GM18498 (cell line): ENCODE data around the gene BCL7A.
"Not testable (repeated sequence)": the region's sequence is repeated elsewhere in the genome, so short reads cannot be mapped to it uniquely, and the experiment has no call there.

Source experiments
- ATAC-seq: cut with Tn5 transposase; IDR thresholded peaks from one replicate; pipeline ENCODE4 v1.9.1; 2021; ENCODE audit warnings: mild to moderate bottlenecking, moderate library complexity; ENCODE audit not compliant: unreplicated experiment

The BCL7A gene

GRCh38 chr12:122090759-122091515 lies 69.3 kb downstream of the BCL7A start:
- ATAC-seq, result no peak

DNA sequence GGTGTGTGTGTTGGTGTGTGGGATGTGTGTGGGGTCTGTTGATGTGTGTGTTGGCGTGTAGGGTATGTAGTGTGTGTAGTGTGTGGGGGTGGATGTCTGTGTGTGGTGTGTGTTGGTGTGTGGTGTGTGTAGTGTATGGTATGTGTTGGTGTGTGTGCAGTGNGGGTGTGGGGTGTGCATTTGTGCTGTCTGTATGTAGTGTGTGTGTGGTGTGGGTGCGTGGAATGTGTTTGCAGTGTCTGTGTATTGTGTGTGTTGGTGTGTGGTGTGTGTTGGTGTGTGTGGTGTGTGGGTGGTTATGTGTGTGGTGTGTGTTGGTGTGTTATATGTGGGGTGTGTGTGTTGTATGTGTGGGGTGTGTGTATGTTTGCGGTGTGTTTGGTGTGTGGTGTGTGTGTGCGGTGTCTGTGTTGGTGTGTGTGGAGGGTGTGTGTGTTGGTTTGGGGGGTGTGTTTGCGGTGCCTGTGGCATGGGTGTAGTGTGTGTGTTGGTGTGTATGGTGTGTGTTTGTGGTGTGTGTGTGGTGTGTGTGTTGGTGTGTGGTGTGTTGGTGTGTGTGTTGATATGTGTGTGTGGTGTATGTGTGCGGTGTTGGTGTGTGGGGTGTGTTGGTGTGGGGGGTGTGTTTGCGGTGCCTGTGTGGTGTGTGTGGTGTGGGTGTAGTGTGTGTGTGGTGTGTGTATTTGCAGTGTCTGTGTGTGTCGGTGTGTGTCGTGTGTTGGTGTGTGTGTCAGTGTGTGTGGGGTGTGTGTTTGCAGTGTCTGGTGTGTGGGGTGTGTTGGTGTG lies 71.6 kb downstream of the BCL7A start:
- no peak for ATAC-seq

GRCh38 chr12:122094137-122094734 lies 72.6 kb downstream of the BCL7A start:
- ATAC-seq, result no peak

- ATAC-seq, result no peak
These were observed 73.3 kb downstream of the BCL7A start for GRCh38 chr12:122094735-122095631.

DNA sequence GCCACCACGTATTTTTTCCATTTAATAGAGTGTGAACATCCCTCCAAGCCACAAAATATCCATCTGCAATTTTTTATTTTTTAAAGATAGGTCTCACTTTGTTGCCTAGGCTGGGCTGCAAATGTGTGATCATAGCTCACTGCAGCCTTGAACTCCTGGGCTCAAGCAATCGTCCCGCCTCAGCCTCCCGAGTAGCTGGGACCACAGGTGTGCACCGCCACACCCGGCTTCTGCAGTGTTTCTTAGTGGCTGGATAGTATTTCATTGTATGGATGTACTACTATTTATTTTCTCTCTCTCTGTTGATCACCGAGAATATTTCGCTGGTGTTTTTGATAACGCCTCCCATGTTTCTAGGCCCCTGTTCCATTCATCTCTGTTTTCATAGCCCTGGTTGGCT lies 74.3 kb downstream of the BCL7A start:
- ATAC-seq, result no peak

DNA sequence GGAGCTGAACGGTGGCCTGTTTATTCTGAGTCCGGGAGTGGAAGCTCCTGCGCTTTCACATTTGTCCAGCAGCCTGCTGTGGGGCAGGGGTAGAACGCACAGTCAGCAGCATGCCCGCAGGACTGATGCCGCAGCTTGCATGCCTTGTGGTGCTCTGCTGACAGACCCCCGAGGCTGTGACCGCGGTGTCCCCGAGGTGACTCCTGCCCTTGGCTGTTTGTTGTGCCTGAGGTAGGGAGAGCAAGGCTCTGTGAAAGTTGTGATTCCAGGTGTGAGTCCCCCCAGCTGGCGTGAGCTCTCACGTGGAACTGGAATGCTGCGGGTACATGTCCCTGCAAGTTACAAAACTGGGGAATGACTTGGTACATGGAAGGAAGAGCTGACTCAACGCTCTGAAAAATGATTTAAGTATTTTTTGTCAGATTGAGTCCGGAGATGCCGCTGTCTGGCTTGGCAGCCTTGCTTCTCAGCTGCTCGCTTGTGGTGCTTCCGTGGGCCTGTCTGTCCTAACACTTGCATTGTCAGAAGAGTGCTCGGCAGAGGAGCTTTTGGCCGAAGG lies 75.0 kb downstream of the BCL7A start:
- no peak for ATAC-seq

GRCh38 chr12:122097584-122097926 lies 75.9 kb downstream of the BCL7A start:
- no peak for ATAC-seq

DNA sequence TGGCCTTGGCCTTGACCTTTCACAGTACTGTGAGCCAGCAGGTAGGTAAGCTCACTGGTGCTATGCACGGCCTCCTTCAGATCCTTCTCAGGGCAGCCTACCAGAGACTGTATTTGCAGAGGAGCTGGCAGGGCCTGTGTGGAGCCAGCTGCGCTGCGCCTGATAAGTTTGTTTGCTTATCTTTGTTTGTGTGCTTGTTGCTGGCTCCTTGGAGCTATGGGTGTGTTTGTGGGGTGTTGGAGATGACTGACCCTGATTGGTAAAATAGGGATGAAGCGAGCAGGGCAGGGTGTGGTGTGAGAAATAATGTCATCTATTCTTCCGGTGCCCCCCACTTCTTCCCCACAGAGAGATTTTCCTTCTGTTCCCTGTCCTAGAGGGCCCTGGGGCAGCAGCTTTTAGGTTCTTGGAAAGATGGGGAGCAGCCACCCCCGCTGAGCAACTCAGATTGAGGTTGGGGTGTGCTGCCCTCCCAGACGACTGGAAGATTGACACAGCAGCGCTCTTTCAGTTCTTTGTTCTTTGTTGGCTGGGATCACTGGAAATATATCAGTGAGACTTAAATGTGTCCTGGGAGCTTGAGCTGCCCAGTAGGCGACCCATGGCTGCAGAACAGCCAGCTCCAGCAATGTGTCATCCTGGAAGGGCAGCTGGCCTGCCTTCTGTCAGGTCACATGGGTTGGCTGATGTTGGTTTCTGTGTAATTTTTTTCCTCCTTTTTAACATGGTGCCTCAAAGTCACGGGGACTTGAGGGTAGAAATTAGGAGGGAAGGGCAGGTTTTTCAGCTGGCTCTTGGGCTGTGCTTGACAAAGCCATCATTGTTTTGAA lies 76.5 kb downstream of the BCL7A start:
- no peak for ATAC-seq

DNA sequence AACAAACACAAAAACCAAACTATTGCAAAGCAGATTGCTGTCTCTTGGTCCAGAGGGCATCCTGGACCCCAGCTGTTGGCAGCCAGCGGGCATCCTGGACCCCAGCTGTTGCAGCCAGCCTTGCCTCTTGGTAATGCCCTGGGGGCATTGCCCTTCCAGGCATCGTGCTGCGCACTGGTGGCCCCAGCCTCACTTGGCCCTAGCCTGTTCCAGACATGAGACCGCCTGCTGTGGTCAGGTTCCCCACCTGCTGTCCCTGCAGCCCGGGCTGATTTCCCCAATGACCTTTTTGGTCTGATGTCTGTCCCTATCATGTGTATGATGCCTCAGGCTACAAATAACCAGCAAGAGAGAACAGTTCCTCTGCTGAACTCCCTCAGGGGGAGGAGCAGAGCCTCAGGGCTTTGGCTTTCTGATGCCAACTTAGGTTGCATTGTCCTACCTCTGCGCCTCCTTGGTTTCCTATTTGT lies 77.6 kb downstream of the BCL7A start:
- no peak for ATAC-seq

- ATAC-seq, result no peak
These were observed 78.2 kb downstream of the BCL7A start for GRCh38 chr12:122099856-122100255.

- ATAC-seq, result no peak
These were observed 78.9 kb downstream of the BCL7A start for GRCh38 chr12:122100568-122100967.

- ATAC-seq, result no peak
These were observed 80.6 kb downstream of the BCL7A start for GRCh38 chr12:122102331-122102730.

DNA sequence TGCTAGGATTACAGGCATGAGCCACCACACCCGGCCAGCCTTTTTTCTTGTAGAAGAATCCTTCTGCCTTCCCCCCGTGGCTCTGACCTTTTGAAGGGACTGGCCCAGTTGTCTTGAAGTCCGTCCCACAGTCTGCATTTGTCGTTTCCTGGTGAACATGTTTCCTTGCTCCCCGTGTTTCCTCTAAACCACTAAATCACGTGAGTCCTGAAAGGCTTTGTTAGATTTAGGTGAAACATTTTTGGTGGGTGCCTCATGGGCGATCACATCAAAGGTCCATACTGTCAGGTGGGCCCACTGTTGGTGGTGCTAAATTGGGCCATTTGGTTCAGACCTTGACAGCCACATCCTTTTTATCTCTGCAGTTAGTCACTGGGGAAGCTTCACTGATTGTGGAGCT lies 83.2 kb downstream of the BCL7A start:
- ATAC-seq, result no peak

DNA sequence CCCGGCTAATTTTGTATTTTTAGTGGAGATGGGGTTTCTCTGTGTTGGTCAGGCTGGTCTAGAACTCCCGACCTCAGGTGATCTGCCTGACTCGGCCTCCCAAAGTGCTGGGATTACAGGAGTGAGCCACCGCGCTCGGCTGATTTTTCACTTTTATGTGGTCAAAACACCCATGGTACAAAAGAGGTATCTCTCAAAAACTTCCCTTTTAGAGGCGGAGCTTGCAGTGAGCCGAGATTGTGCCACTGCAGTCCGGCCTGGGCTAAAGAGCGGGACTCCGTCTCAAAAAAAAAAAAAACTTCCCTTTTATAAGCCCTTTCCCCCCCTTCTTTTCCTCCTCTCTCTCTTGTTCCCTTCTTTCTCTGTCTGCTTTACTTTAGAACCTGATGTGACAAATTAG lies 83.8 kb downstream of the BCL7A start:
- not testable (repeated sequence) for ATAC-seq

- no peak for ATAC-seq
These were observed 85.2 kb downstream of the BCL7A start for GRCh38 chr12:122106843-122107242.

DNA sequence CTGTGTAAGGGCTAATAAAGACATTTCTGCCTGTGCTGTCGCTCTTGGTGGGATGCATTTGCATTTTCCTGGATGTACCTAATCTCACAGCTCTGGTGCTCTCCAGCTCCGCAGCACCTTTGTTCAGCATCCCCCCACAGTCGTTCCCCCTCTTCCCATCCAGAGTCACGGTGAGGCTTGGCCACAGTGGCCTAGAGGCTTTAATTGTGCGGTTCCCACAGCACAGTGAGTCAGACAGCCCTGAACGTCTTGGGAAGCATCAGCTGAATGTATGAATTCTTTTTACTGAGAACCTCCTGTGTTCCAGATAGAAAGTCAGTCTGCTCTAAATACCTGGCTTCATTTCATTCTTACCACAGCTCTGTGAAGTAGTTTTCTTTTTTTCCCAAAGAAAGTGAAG lies 85.6 kb downstream of the BCL7A start:
- no peak for ATAC-seq

- no peak for ATAC-seq
These were observed 89.5 kb downstream of the BCL7A start for GRCh38 chr12:122111089-122111641.
